A673 (cell line): ENCODE results near the gene VAV2.

Experiments used
- EZH2 ChIP-seq: fragments of 200-600 bp; sonication (generic); IDR thresholded peaks from 2 replicates; pipeline ENCODE4 v1.6.1; 2017; ENCODE audit warnings: borderline replicate concordance, low read depth, mild to moderate bottlenecking, mixed read lengths, antibody characterized with exemption, low read length; ENCODE audit not compliant: poor library complexity, severe bottlenecking
- TF ChIP-seq, protein P1 (sequence below): fragments of 300-800, 200-600 bp; sonication (generic); conservative IDR thresholded peaks from 2 replicates; pipeline ENCODE4 v1.5.1; 2017; ENCODE audit warnings: low read depth, mild to moderate bottlenecking, antibody characterized with exemption, low read length, moderate library complexity, mixed read lengths

DNA sequence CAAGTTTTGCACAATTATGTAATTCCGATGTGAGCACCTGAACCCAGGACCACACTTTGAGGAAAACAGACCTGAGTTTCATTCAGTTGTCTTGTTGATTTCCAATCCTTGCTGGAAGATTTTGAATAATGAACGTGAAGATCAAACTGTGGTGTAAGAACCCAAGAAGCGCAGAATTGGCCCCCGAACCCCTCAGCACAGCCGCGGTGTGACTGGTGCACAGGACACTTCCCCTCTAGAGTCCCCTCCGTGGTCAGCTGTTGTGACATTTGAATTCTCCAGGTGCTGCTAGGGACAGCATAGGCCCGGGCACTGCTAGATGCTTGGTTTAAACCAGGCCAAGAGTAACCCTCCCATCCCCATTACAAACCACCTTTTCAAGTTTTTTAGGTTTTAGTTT lies 34.9 kb upstream of the VAV2 start:
- TF ChIP-seq EZH2, result no peak
- TF ChIP-seq, protein P1, sequence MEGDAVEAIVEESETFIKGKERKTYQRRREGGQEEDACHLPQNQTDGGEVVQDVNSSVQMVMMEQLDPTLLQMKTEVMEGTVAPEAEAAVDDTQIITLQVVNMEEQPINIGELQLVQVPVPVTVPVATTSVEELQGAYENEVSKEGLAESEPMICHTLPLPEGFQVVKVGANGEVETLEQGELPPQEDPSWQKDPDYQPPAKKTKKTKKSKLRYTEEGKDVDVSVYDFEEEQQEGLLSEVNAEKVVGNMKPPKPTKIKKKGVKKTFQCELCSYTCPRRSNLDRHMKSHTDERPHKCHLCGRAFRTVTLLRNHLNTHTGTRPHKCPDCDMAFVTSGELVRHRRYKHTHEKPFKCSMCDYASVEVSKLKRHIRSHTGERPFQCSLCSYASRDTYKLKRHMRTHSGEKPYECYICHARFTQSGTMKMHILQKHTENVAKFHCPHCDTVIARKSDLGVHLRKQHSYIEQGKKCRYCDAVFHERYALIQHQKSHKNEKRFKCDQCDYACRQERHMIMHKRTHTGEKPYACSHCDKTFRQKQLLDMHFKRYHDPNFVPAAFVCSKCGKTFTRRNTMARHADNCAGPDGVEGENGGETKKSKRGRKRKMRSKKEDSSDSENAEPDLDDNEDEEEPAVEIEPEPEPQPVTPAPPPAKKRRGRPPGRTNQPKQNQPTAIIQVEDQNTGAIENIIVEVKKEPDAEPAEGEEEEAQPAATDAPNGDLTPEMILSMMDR, result no peak
